ENCODE data around the gene TNFRSF8. TPM values are rescaled to one million over a fixed set of nuclear protein-coding genes. Genes with fewer than 3 reads are reported as not detected.
A peak's percentile ranks its signal among the peaks of the same experiment; 100 is the strongest.

Gene TNFRSF8
- total RNA-seq, 1 donor from 2014 or later, result 1.8 TPM

GRCh38 chr1:12165342-12165741 is 102.2 kb downstream of the TNFRSF8 start:
- ATAC-seq (no peak), DNase-seq (no peak)
- Histone ChIP-seq H3K4me1 (peaks cover 45% of the 10 kb centered on the region), H3K9me3 (no peaks in the 10 kb centered on the region), H3K27me3 (no peaks in the 10 kb centered on the region), H3K27ac (no peak overlapping the region), H3K4me3 (no peak overlapping the region), H3K36me3 (no peaks in the 10 kb centered on the region)
- intact Hi-C loops (cut with DNase I), result no loop called here
- TF ChIP-seq, protein P1, sequence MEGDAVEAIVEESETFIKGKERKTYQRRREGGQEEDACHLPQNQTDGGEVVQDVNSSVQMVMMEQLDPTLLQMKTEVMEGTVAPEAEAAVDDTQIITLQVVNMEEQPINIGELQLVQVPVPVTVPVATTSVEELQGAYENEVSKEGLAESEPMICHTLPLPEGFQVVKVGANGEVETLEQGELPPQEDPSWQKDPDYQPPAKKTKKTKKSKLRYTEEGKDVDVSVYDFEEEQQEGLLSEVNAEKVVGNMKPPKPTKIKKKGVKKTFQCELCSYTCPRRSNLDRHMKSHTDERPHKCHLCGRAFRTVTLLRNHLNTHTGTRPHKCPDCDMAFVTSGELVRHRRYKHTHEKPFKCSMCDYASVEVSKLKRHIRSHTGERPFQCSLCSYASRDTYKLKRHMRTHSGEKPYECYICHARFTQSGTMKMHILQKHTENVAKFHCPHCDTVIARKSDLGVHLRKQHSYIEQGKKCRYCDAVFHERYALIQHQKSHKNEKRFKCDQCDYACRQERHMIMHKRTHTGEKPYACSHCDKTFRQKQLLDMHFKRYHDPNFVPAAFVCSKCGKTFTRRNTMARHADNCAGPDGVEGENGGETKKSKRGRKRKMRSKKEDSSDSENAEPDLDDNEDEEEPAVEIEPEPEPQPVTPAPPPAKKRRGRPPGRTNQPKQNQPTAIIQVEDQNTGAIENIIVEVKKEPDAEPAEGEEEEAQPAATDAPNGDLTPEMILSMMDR (IDR thresholded peaks at IDR 0.05), result no peak

- ATAC-seq (peak; percentile 87), DNase-seq (peak; percentile 88)
- TF ChIP-seq, protein P1 (IDR thresholded peaks at IDR 0.05), result no peak
- peaks cover 41% of the 10 kb centered on the region for H3K4me1 ChIP-seq
- H3K27ac ChIP-seq, result peak within 1 kb of the TSS; percentile 93
- H3K27me3 ChIP-seq, result no peaks in the 10 kb centered on the region
- intact Hi-C loops (cut with DNase I), result no loop called here
- H3K4me3 ChIP-seq, result peak within 1 kb of the TSS; percentile 80
- no peaks in the 10 kb centered on the region for H3K36me3 ChIP-seq
- H3K9me3 ChIP-seq, result no peaks in the 10 kb centered on the region
Measured at GRCh38 chr1:12166834-12167492, 103.9 kb downstream of the TNFRSF8 start, which contains the start of gene TNFRSF1B. TNFRSF1B (plus strand) TSS chr1:12166991; CDS start chr1:12167092, 101 bp downstream.

GRCh38 chr1:12167493-12168429 is 104.7 kb downstream of the TNFRSF8 start:
- no peaks in the 10 kb centered on the region for H3K36me3 ChIP-seq
- DNase-seq, result no peak
- no peaks in the 10 kb centered on the region for H3K9me3 ChIP-seq
- peaks cover 40% of the 10 kb centered on the region for H3K4me1 ChIP-seq
- H3K27me3 ChIP-seq, result no peaks in the 10 kb centered on the region
- peak; percentile 28 for ATAC-seq
- intact Hi-C loops (cut with DNase I), result no loop called here
- TF ChIP-seq, protein P1 (IDR thresholded peaks at IDR 0.05), result no peak
- peak overlapping the region; percentile 93 for H3K27ac ChIP-seq
- H3K4me3 ChIP-seq, result peak overlapping the region; percentile 80

GRCh38 chr1:12168451-12169160 is 105.5 kb downstream of the TNFRSF8 start:
- H3K36me3 ChIP-seq, result no peaks in the 10 kb centered on the region
- peak overlapping the region; percentile 93 for H3K27ac ChIP-seq
- TF ChIP-seq, protein P1 (IDR thresholded peaks at IDR 0.05), result no peak
- no peaks in the 10 kb centered on the region for H3K27me3 ChIP-seq
- no peak for DNase-seq
- intact Hi-C loops (cut with DNase I), result no loop called here
- peak; percentile 17 for ATAC-seq
- peaks cover 44% of the 10 kb centered on the region for H3K4me1 ChIP-seq
- H3K9me3 ChIP-seq, result no peaks in the 10 kb centered on the region
- peak overlapping the region; percentile 80 for H3K4me3 ChIP-seq

- intact Hi-C loops (cut with DNase I), result no loop called here
- TF ChIP-seq, protein P1 (IDR thresholded peaks at IDR 0.05), result no peak
- Histone ChIP-seq H3K36me3 (no peaks in the 10 kb centered on the region), H3K27me3 (no peaks in the 10 kb centered on the region), H3K27ac (no peak overlapping the region), H3K4me1 (peaks cover 52% of the 10 kb centered on the region), H3K9me3 (no peaks in the 10 kb centered on the region), H3K4me3 (no peak overlapping the region)
- ATAC-seq (no peak), DNase-seq (no peak)
Measured at GRCh38 chr1:12169442-12170135, 106.5 kb downstream of the TNFRSF8 start.
